MG63 (cell line): Measurements from ENCODE around the gene KSR2. TPM values are rescaled to one million over a fixed set of nuclear protein-coding genes. Genes with fewer than 3 reads are reported as not detected.
A peak's percentile ranks its signal among the peaks of the same experiment; 100 is the strongest.

ENCODE experiments used
- DNase-seq: peaks from one replicate; pipeline ENCODE4 v3.0.0-alpha.2; 2020
- H3K27me3 ChIP-seq: fragments of 250-450 bp; sonication (Bioruptor Pico); 2 replicates; pipeline ENCODE4 v1.5.1; 2020; ENCODE audit warnings: mild to moderate bottlenecking, moderate library complexity
- H3K36me3 ChIP-seq: fragments of 250-450 bp; sonication (Bioruptor Pico); 2 replicates; pipeline ENCODE4 v1.5.1; 2020; ENCODE audit warnings: mild to moderate bottlenecking, moderate library complexity
- H3K4me3 ChIP-seq: fragments of 250-450 bp; sonication (Bioruptor Pico); 2 replicates; pipeline ENCODE4 v1.5.1; 2020; ENCODE audit warnings: mild to moderate bottlenecking, moderate library complexity
- H3K9me3 ChIP-seq: fragments of 250-450 bp; sonication (Bioruptor Pico); 2 replicates; pipeline ENCODE4 v1.5.1; 2020; ENCODE audit warnings: mild to moderate bottlenecking, moderate library complexity
- total RNA-seq: library from RNA; depleted of rRNA; stranded (reverse); fragments of >200 nt; shearing (Covaris generic); gene quantifications from 2 replicates; pipeline ENCODE4 v1.2.3, GENCODE V29; 2014; ENCODE audit warnings: low replicate concordance

Gene KSR2
- total RNA-seq, 1 experiment from 2014 or later, result not detected

- Histone ChIP-seq H3K4me3 (no peak overlapping the region), H3K36me3 (no peaks in the 10 kb centered on the region), H3K27me3 (no peaks in the 10 kb centered on the region), H3K9me3 (no peaks in the 10 kb centered on the region)
- no peak for DNase-seq
These were observed 477.1 kb downstream of the KSR2 start for GRCh38 chr12:117491711-117492110.

- no peak for DNase-seq
- no peaks in the 10 kb centered on the region for H3K27me3 ChIP-seq
- no peaks in the 10 kb centered on the region for H3K9me3 ChIP-seq
- H3K36me3 ChIP-seq, result no peaks in the 10 kb centered on the region
- H3K4me3 ChIP-seq, result no peak overlapping the region
These were observed 478.7 kb downstream of the KSR2 start for GRCh38 chr12:117490130-117490529.

GRCh38 chr12:117489671-117490070 is 479.1 kb downstream of the KSR2 start:
- no peaks in the 10 kb centered on the region for H3K36me3 ChIP-seq
- peak; percentile 34 for DNase-seq
- H3K27me3 ChIP-seq, result no peaks in the 10 kb centered on the region
- no peak overlapping the region for H3K4me3 ChIP-seq
- H3K9me3 ChIP-seq, result no peaks in the 10 kb centered on the region

GRCh38 chr12:117486840-117487659 is 481.7 kb downstream of the KSR2 start:
- H3K4me3 ChIP-seq, result no peak overlapping the region
- peak; percentile 89 for DNase-seq
- no peaks in the 10 kb centered on the region for H3K9me3 ChIP-seq
- no peaks in the 10 kb centered on the region for H3K27me3 ChIP-seq
- H3K36me3 ChIP-seq, result no peaks in the 10 kb centered on the region

GRCh38 chr12:117485984-117486839 is 482.6 kb downstream of the KSR2 start:
- Histone ChIP-seq H3K9me3 (no peaks in the 10 kb centered on the region), H3K4me3 (no peak overlapping the region), H3K27me3 (no peaks in the 10 kb centered on the region), H3K36me3 (no peaks in the 10 kb centered on the region)
- no peak for DNase-seq

GRCh38 chr12:117484901-117485300 is 483.9 kb downstream of the KSR2 start:
- Histone ChIP-seq H3K27me3 (no peaks in the 10 kb centered on the region), H3K4me3 (no peak overlapping the region), H3K36me3 (no peaks in the 10 kb centered on the region), H3K9me3 (no peaks in the 10 kb centered on the region)
- no peak for DNase-seq

- H3K9me3 ChIP-seq, result no peaks in the 10 kb centered on the region
- no peaks in the 10 kb centered on the region for H3K36me3 ChIP-seq
- no peak for DNase-seq
- no peaks in the 10 kb centered on the region for H3K27me3 ChIP-seq
- H3K4me3 ChIP-seq, result no peak overlapping the region
These were observed 485.3 kb downstream of the KSR2 start for GRCh38 chr12:117483501-117483900.

GRCh38 chr12:117481470-117481869 is 487.3 kb downstream of the KSR2 start:
- H3K9me3 ChIP-seq, result no peaks in the 10 kb centered on the region
- no peak overlapping the region for H3K4me3 ChIP-seq
- peak; percentile 11 for DNase-seq
- H3K27me3 ChIP-seq, result no peaks in the 10 kb centered on the region
- no peaks in the 10 kb centered on the region for H3K36me3 ChIP-seq

GRCh38 chr12:117476341-117476740 is 492.4 kb downstream of the KSR2 start:
- Histone ChIP-seq H3K36me3 (no peaks in the 10 kb centered on the region), H3K9me3 (no peaks in the 10 kb centered on the region), H3K4me3 (no peak overlapping the region), H3K27me3 (no peaks in the 10 kb centered on the region)
- no peak for DNase-seq

GRCh38 chr12:117473856-117474255 is 494.9 kb downstream of the KSR2 start:
- H3K27me3 ChIP-seq, result no peaks in the 10 kb centered on the region
- no peak overlapping the region for H3K4me3 ChIP-seq
- H3K9me3 ChIP-seq, result 0 out of 2 replicates have a peak, but pooled peaks cover 3% of the 10 kb centered on the region
- no peaks in the 10 kb centered on the region for H3K36me3 ChIP-seq
- DNase-seq, result no peak

- H3K36me3 ChIP-seq, result no peaks in the 10 kb centered on the region
- H3K4me3 ChIP-seq, result no peak overlapping the region
- H3K27me3 ChIP-seq, result no peaks in the 10 kb centered on the region
- peak; percentile 34 for DNase-seq
- H3K9me3 ChIP-seq, result 0 out of 2 replicates have a peak, but pooled peaks cover 3% of the 10 kb centered on the region
These were observed 495.8 kb downstream of the KSR2 start for GRCh38 chr12:117472983-117473382.

- Histone ChIP-seq H3K36me3 (no peaks in the 10 kb centered on the region), H3K27me3 (no peaks in the 10 kb centered on the region), H3K9me3 (0 out of 2 replicates have a peak, but pooled peaks cover 3% of the 10 kb centered on the region), H3K4me3 (no peak overlapping the region)
- no peak for DNase-seq
These were observed 498.0 kb downstream of the KSR2 start for GRCh38 chr12:117470804-117471203.

GRCh38 chr12:117469883-117470483 is 498.8 kb downstream of the KSR2 start:
- H3K4me3 ChIP-seq, result no peak overlapping the region
- no peaks in the 10 kb centered on the region for H3K27me3 ChIP-seq
- no peak for DNase-seq
- H3K36me3 ChIP-seq, result no peaks in the 10 kb centered on the region
- H3K9me3 ChIP-seq, result 0 out of 2 replicates have a peak, but pooled peaks cover 3% of the 10 kb centered on the region

GRCh38 chr12:117468016-117468415 is 500.8 kb downstream of the KSR2 start:
- 0 out of 2 replicates have a peak, but pooled peaks cover 3% of the 10 kb centered on the region for H3K9me3 ChIP-seq
- H3K27me3 ChIP-seq, result no peaks in the 10 kb centered on the region
- DNase-seq, result no peak
- H3K4me3 ChIP-seq, result no peak overlapping the region
- H3K36me3 ChIP-seq, result no peaks in the 10 kb centered on the region

GRCh38 chr12:117467588-117467987 is 501.2 kb downstream of the KSR2 start:
- DNase-seq, result no peak
- Histone ChIP-seq H3K4me3 (no peak overlapping the region), H3K9me3 (0 out of 2 replicates have a peak, but pooled peaks cover 3% of the 10 kb centered on the region), H3K27me3 (no peaks in the 10 kb centered on the region), H3K36me3 (no peaks in the 10 kb centered on the region)

GRCh38 chr12:117466677-117467362 is 502.0 kb downstream of the KSR2 start:
- Histone ChIP-seq H3K9me3 (0 out of 2 replicates have a peak, but pooled peaks cover 3% of the 10 kb centered on the region), H3K36me3 (no peaks in the 10 kb centered on the region), H3K4me3 (no peak overlapping the region), H3K27me3 (no peaks in the 10 kb centered on the region)
- no peak for DNase-seq
